22Rv1 (cell line): Measurements from ENCODE around the gene TTC23L.

Source experiments
- ZFX ChIP-seq: fragments of 450-650 bp; IDR thresholded peaks from 2 replicates; pipeline ENCODE4 v1.6.1; 2017; ENCODE audit warnings: antibody characterized with exemption, borderline replicate concordance
- TF ChIP-seq, protein P1 (sequence below): fragments of 450-650 bp; IDR thresholded peaks from 2 replicates; pipeline ENCODE4 v1.5.1; 2017; ENCODE audit warnings: mild to moderate bottlenecking

DNA sequence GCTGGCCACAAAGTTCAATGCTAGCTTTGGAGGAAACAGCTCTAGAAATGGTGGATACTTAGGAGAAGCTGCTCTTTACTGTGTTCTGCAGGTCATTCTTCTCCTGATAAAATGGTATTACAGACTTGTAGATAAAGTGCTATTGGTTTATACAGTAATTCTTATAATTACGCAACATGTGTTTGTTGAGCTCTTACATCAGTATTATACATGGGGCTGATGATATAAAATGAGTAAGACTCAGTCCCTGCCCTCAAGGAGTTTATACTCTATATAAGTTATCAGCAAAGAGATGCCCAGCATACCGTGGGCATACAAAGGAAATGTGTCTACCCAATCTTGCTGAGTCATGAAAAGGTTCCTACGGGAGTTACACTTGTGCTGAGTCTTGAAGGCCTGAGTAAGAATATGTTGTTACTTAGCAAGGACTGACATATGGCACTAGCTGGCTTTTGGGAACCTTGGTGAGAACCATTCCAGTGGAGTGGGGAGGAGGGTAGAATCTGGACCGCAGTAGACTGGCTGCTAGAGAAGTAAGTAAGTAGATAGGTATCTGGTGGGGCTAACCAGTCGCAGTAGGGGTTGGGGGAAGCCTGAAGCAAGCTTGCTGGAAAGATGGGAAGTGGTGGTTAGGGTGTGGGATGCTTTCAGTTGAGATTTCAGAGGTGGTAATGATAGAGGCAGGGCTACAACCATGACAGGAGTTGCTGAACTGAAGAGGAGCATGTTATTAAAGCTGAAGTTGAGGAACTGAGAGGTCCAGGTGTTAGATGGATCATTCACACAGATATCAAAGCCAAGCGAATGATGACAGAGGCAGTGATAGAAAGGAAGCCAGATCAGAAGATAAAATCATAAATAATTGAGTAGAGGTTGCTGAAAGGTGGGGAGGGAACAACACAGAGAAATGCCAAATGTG, 11.1 kb upstream of the TTC23L start:
- TF ChIP-seq, protein P1, sequence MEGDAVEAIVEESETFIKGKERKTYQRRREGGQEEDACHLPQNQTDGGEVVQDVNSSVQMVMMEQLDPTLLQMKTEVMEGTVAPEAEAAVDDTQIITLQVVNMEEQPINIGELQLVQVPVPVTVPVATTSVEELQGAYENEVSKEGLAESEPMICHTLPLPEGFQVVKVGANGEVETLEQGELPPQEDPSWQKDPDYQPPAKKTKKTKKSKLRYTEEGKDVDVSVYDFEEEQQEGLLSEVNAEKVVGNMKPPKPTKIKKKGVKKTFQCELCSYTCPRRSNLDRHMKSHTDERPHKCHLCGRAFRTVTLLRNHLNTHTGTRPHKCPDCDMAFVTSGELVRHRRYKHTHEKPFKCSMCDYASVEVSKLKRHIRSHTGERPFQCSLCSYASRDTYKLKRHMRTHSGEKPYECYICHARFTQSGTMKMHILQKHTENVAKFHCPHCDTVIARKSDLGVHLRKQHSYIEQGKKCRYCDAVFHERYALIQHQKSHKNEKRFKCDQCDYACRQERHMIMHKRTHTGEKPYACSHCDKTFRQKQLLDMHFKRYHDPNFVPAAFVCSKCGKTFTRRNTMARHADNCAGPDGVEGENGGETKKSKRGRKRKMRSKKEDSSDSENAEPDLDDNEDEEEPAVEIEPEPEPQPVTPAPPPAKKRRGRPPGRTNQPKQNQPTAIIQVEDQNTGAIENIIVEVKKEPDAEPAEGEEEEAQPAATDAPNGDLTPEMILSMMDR: no peak
- no peak for TF ChIP-seq ZFX
